A549 (cell line): ENCODE results near the gene CD101. TPM values are rescaled to one million over a fixed set of nuclear protein-coding genes. Genes with fewer than 3 reads are reported as not detected.

Experiments
- ATAC-seq, 2 experiments: fragments of 200-7000 bp in 1 of 2; fragments of >200 bp in 1 of 2; cut with Nextera tagmentation in 1 of 2; cut with Tn5 transposase in 1 of 2; 3 replicates each; pipeline versions ENCODE4 v1.8.0 to v1.9.1; 2018 to 2020; ENCODE audit warnings: mild to moderate bottlenecking in 1 of 2, moderate library complexity in 1 of 2
- CTCF ChIA-PET: fragments of 300-600 bp; sonication (Branson Sonifier 250); formaldehyde crosslinking; extraction: SDS; loops from one replicate; lab custom pipeline; 2021; ENCODE audit warnings: antibody characterized with exemption, inconsistent platforms; lab: Yijun Ruan, JAX
- POLR2A ChIA-PET: fragments of 350-600 bp; formaldehyde crosslinking; extraction: SDS; loops from one replicate; lab custom pipeline; 2021; ENCODE audit warnings: antibody characterized with exemption, inconsistent platforms; lab: Yijun Ruan, JAX
- DNase-seq, 2 experiments: peaks; one replicate each; pipeline versions ENCODE4 v3.0.0 to v3.0.0-alpha.2; 2011 to 2016; ENCODE audit warnings: low read depth in 1 of 2, low spot score in 1 of 2
- FAIRE-seq: peaks from 2 replicates; lab custom pipeline; 2011; peaks lifted over from hg19 to GRCh38; lab: Jason Lieb, UNC
- H3K27ac ChIP-seq, 2 experiments: fragments of >200 bp; sonication (Bioruptor Twin); formaldehyde crosslinking; 3 replicates each; pipeline ENCODE4 v1.5.1; 2016 to 2017
- H3K4me1 ChIP-seq: fragments of >200 bp; sonication (Bioruptor Twin); formaldehyde crosslinking; 3 replicates; pipeline ENCODE4 v1.6.1; 2016
- H3K4me2 ChIP-seq: fragments of >200 bp; sonication (Bioruptor Twin); formaldehyde crosslinking; 3 replicates; pipeline ENCODE4 v1.6.1; 2016
- H3K4me3 ChIP-seq: fragments of >200 bp; sonication (Bioruptor Twin); formaldehyde crosslinking; 3 replicates; pipeline ENCODE4 v1.5.1; 2016
- H3K9me3 ChIP-seq: fragments of >200 bp; sonication (Bioruptor Twin); formaldehyde crosslinking; 3 replicates; pipeline ENCODE4 v1.6.1; 2016
- CBX8 ChIP-seq: fragments of 200-600 bp; sonication (generic); IDR thresholded peaks from 2 replicates; pipeline ENCODE4 v1.6.1; 2016
- E2F6 ChIP-seq: IDR thresholded peaks from 2 replicates; pipeline ENCODE4 v1.6.1; 2012; ENCODE audit warnings: low read depth, borderline replicate concordance
- EHF ChIP-seq: fragments of 250-450 bp; sonication (Bioruptor Pico); IDR thresholded peaks from 2 replicates; pipeline ENCODE4 v1.5.0; 2020; ENCODE audit warnings: mild to moderate bottlenecking
- EHMT2 ChIP-seq: fragments of 200-600 bp; sonication (generic); IDR thresholded peaks from 2 replicates; pipeline ENCODE4 v1.6.1; 2016; ENCODE audit warnings: antibody characterized with exemption, low read depth, mild to moderate bottlenecking, moderate library complexity
- FOSB ChIP-seq: fragments of 250-450 bp; sonication (Bioruptor Pico); IDR thresholded peaks from 2 replicates; pipeline ENCODE4 v1.5.0; 2020; ENCODE audit warnings: mild to moderate bottlenecking, moderate library complexity
- HOXA7 ChIP-seq: fragments of 250-450 bp; sonication (Bioruptor Pico); IDR thresholded peaks from 2 replicates; pipeline ENCODE4 v1.5.0; 2020; ENCODE audit warnings: mild to moderate bottlenecking, moderate library complexity
- HOXB13 ChIP-seq: fragments of 250-450 bp; sonication (Bioruptor Pico); IDR thresholded peaks from 2 replicates; pipeline ENCODE4 v1.5.0; 2020; ENCODE audit warnings: low read depth, mild to moderate bottlenecking, moderate library complexity
- JUNB ChIP-seq: fragments of >200 bp; sonication (Bioruptor Twin); formaldehyde crosslinking; IDR thresholded peaks from 2 replicates; pipeline ENCODE4 v1.6.1; 2016
- KDM1A ChIP-seq: fragments of 200-600 bp; sonication (generic); IDR thresholded peaks from 2 replicates; pipeline ENCODE4 v1.6.1; 2016; ENCODE audit warnings: low read depth, mild to moderate bottlenecking
- MAZ ChIP-seq: fragments of 150-350 bp; IDR thresholded peaks from 2 replicates; pipeline ENCODE4 v1.6.1; 2014; ENCODE audit warnings: antibody characterized with exemption, low read depth, low read length, borderline replicate concordance
- POLR2A ChIP-seq: IDR thresholded peaks from 2 replicates; pipeline ENCODE4 v1.6.1; 2012; ENCODE audit warnings: mild to moderate bottlenecking, low read length
- POLR2AphosphoS2 ChIP-seq: conservative IDR thresholded peaks from 2 replicates; pipeline ENCODE4 v1.6.1; 2012; ENCODE audit warnings: low read length, improper control_type of control experiment, inconsistent platforms
- RARB ChIP-seq: fragments of 250-450 bp; sonication (Bioruptor Pico); IDR thresholded peaks from 2 replicates; pipeline ENCODE4 v1.8.0; 2021; ENCODE audit warnings: mild to moderate bottlenecking, moderate library complexity
- REST ChIP-seq: fragments of 200-600 bp; sonication (generic); IDR thresholded peaks from 2 replicates; pipeline ENCODE4 v1.6.1; 2016; ENCODE audit warnings: antibody characterized with exemption, mild to moderate bottlenecking, moderate library complexity
- RNF2 ChIP-seq: fragments of 200-600 bp; sonication (generic); IDR thresholded peaks from 2 replicates; pipeline ENCODE4 v1.6.1; 2016; ENCODE audit warnings: low read depth, mild to moderate bottlenecking, antibody characterized with exemption, moderate library complexity, borderline replicate concordance
- SMC3 ChIP-seq: fragments of >200 bp; sonication (Bioruptor Twin); formaldehyde crosslinking; IDR thresholded peaks from 3 replicates; pipeline ENCODE4 v1.6.1; 2018; ENCODE audit warnings: inconsistent platforms
- SREBF2 ChIP-seq: fragments of 450-650 bp; IDR thresholded peaks from 2 replicates; pipeline ENCODE4 v1.6.1; 2014; ENCODE audit warnings: mild to moderate bottlenecking, moderate library complexity
- TFCP2L1 ChIP-seq: fragments of 250-450 bp; sonication (Bioruptor Pico); IDR thresholded peaks from 2 replicates; pipeline ENCODE4 v1.5.0; 2021; ENCODE audit warnings: mild to moderate bottlenecking
- ZNF302 ChIP-seq: fragments of 250-450 bp; sonication (Bioruptor Pico); IDR thresholded peaks from 2 replicates; pipeline ENCODE4 v1.9.0; 2021; ENCODE audit warnings: inconsistent platforms, mild to moderate bottlenecking, moderate library complexity
- WGBS: methylation state at CpG from one replicate; pipeline ENCODE4 v1.1.6; 2017; ENCODE audit errors: missing lambda C conversion rate; 5-methylcytosine and 5-hydroxymethylcytosine counted together
- polyA plus RNA-seq, 4 experiments: library from polyadenylated mRNA; depleted of rRNA in 3 of 4; stranded (reverse); fragments of >200 nt; fragmentation: RNase III in 1 of 4; extraction: RNeasy Plus Mini Kit Qiagen cat#74134 plus additional on column Dnase treatment in 1 of 4; gene quantifications; 2 replicates in 3 of 4; 3 replicates in 1 of 4; pipeline ENCODE4 v1.2.3, GENCODE V29; 2011 to 2017
- TF ChIP-seq, protein P1 (sequence below): fragments of >200 bp; sonication (Bioruptor Twin); formaldehyde crosslinking; IDR thresholded peaks from 2 replicates; pipeline ENCODE4 v1.6.1; 2016
- TF ChIP-seq, protein P2 (sequence below): IDR thresholded peaks from 2 replicates; pipeline ENCODE4 v1.6.1; 2012
- TF ChIP-seq, protein P3 (sequence below): IDR thresholded peaks from 2 replicates; pipeline ENCODE4 v1.6.1; 2012
- TF ChIP-seq, protein P4 (sequence below): fragments of >200 bp; sonication (Bioruptor Twin); formaldehyde crosslinking; IDR thresholded peaks from 3 replicates; pipeline ENCODE4 v1.5.1; 2016

Gene CD101
- polyA plus RNA-seq, 2 of the 4 experiments (the other 2 are of a cell fraction) = 0.21 to 0.52 TPM

DNA sequence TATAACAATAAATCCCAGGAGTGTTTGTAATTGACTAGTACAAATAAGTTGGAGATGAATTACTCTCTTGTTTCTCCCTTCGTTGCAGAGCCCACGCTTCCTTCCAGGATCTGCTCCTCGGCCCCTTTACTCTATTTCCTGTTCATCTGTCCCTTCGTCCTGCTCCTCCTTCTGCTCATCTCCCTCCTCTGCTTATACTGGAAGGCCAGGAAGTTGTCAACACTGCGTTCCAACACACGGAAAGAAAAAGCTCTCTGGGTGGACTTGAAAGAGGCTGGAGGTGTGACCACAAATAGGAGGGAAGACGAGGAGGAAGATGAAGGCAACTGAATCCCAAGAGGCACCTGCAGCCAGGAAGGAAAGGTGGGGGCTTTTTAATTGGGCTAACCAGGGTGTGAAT, 32.2 kb downstream of the CD101 start (continued):
- TF ChIP-seq, protein P1, sequence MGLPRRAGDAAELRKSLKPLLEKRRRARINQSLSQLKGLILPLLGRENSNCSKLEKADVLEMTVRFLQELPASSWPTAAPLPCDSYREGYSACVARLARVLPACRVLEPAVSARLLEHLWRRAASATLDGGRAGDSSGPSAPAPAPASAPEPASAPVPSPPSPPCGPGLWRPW = no peak
- no peak for TF ChIP-seq EHMT2
- TF ChIP-seq, all 56 proteins: peak for 0

- DNase-seq (no peak), ATAC-seq (no peak), FAIRE-seq (no peak)
- ChIA-PET CTCF (interaction anchor here (0.7 kb wide), 1 partner anchor 307 kb away, joined by 4 read pairs; no protein-coding TSS in a partner anchor), POLR2A (no interaction called here)
- Histone ChIP-seq H3K4me2 (no peak overlapping the region), H3K9me3 (no peaks in the 10 kb centered on the region), H3K27ac (no peak overlapping the region), H3K4me3 (no peak overlapping the region), H3K4me1 (no peaks in the 10 kb centered on the region)
- 84% methylated on average over 7 of the region's 7 CpGs for WGBS
- TF ChIP-seq RARB (CRISPR knock-in tag) (no peak), E2F6 (no peak), SREBF2 (no peak), FOSB (no peak), SMC3 (no peak), MAZ (no peak)
- TF ChIP-seq, protein P2, sequence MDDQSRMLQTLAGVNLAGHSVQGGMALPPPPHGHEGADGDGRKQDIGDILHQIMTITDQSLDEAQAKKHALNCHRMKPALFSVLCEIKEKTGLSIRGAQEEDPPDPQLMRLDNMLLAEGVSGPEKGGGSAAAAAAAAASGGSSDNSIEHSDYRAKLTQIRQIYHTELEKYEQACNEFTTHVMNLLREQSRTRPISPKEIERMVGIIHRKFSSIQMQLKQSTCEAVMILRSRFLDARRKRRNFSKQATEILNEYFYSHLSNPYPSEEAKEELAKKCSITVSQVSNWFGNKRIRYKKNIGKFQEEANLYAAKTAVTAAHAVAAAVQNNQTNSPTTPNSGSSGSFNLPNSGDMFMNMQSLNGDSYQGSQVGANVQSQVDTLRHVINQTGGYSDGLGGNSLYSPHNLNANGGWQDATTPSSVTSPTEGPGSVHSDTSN = no peak
Measured at GRCh38 chr1:117034791-117035290, 33.3 kb downstream of the CD101 start.

GRCh38 chr1:117036018-117036461, 34.5 kb downstream of the CD101 start:
- ChIA-PET POLR2A (no interaction called here), CTCF (interaction anchor here (1.0 kb wide), 1 partner anchor 18 kb away, joined by 3 read pairs; no protein-coding TSS in a partner anchor)
- 85% methylated on average over 6 of the region's 6 CpGs for WGBS
- DNase-seq = no peak
- Histone ChIP-seq H3K9me3 (no peaks in the 10 kb centered on the region), H3K27ac (no peak overlapping the region), H3K4me2 (no peak overlapping the region), H3K4me3 (no peak overlapping the region), H3K4me1 (no peaks in the 10 kb centered on the region)
- FAIRE-seq = no peak
- no peak for ATAC-seq
- TF ChIP-seq KDM1A (no peak), HOXB13 (CRISPR knock-in tag) (no peak), POLR2AphosphoS2 (no peak), HOXA7 (no peak), TFCP2L1 (CRISPR knock-in tag) (no peak), ZNF302 (CRISPR knock-in tag) (no peak), REST (no peak), POLR2A (no peak), EHF (CRISPR knock-in tag) (no peak), RNF2 (no peak), CBX8 (no peak), JUNB (no peak)
- TF ChIP-seq, protein P2 = no peak
- TF ChIP-seq, protein P3, sequence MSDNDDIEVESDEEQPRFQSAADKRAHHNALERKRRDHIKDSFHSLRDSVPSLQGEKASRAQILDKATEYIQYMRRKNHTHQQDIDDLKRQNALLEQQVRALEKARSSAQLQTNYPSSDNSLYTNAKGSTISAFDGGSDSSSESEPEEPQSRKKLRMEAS = no peak
- TF ChIP-seq, protein P4, sequence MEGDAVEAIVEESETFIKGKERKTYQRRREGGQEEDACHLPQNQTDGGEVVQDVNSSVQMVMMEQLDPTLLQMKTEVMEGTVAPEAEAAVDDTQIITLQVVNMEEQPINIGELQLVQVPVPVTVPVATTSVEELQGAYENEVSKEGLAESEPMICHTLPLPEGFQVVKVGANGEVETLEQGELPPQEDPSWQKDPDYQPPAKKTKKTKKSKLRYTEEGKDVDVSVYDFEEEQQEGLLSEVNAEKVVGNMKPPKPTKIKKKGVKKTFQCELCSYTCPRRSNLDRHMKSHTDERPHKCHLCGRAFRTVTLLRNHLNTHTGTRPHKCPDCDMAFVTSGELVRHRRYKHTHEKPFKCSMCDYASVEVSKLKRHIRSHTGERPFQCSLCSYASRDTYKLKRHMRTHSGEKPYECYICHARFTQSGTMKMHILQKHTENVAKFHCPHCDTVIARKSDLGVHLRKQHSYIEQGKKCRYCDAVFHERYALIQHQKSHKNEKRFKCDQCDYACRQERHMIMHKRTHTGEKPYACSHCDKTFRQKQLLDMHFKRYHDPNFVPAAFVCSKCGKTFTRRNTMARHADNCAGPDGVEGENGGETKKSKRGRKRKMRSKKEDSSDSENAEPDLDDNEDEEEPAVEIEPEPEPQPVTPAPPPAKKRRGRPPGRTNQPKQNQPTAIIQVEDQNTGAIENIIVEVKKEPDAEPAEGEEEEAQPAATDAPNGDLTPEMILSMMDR = no peak
